ENCODE data around the gene CSRNP2.

DNA sequence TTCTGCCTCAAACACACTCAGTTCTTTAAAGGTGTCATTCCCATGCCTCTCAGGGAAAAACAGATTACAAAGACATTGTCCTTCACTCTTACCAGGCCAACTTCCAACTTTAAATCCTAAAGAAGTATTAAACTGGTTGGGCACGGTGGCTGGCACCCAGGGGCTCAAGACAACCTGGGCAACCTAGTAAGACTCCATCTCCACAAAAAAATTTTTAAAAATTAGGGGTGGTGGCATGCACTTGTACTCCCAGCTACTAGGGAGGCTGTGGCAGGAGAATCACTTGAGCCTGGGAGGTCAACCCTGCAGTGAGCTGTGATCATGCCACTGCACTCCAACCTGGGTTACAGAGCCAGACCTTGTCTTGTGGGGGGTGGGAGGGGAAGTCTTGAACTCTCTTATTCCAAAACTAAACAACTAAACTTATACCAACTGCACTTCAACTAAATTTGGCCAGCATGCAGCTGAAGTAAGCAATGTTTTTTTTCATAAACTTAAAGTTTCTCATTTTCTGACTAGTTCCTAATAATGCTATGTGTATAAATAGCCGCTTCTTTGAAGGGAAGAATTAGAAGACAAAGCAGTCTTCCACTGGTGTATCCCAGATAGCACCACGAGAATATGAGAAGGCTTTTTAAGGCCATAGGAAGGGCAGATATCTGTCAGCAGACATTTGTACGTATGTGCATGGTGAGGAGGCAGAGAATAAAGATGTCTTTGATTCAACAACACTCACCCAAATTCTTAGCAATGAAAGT is 59.6 kb downstream of the CSRNP2 start:
- TF ChIP-seq, protein P1, sequence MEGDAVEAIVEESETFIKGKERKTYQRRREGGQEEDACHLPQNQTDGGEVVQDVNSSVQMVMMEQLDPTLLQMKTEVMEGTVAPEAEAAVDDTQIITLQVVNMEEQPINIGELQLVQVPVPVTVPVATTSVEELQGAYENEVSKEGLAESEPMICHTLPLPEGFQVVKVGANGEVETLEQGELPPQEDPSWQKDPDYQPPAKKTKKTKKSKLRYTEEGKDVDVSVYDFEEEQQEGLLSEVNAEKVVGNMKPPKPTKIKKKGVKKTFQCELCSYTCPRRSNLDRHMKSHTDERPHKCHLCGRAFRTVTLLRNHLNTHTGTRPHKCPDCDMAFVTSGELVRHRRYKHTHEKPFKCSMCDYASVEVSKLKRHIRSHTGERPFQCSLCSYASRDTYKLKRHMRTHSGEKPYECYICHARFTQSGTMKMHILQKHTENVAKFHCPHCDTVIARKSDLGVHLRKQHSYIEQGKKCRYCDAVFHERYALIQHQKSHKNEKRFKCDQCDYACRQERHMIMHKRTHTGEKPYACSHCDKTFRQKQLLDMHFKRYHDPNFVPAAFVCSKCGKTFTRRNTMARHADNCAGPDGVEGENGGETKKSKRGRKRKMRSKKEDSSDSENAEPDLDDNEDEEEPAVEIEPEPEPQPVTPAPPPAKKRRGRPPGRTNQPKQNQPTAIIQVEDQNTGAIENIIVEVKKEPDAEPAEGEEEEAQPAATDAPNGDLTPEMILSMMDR (IDR thresholded peaks at IDR 0.05) = no peak
- no peak for TF ChIP-seq ZFX (IDR thresholded peaks at IDR 0.05; ENCODE audit: borderline replicate concordance)

Data from 22Rv1 (cell line).